Measurements from ENCODE around the gene GRIPAP1. TPM values are rescaled to one million over a fixed set of nuclear protein-coding genes. Genes with fewer than 3 reads are reported as not detected.

GRIPAP1 gene
- total RNA-seq, 1 donor from 2014 or later, result 15.0 TPM

GRCh38 chrX:48974033-48974432 is 28.0 kb downstream of the GRIPAP1 start:
- no peak for TF ChIP-seq CTCF (IDR thresholded peaks at IDR 0.05)
- Histone ChIP-seq H3K27me3 (no peaks in the 10 kb centered on the region), H3K4me1 (no peaks in the 10 kb centered on the region), H3K36me3 (peaks cover 12 to 15% of the 10 kb centered on the region in 2 donors), H3K4me3 (no peak overlapping the region), H3K9me3 (no peaks in the 10 kb centered on the region), H3K27ac (no peak overlapping the region)
- intact Hi-C loops (cut with DNase I), result loop anchor here (10.0 kb wide), 1 partner anchor 131 kb away; no protein-coding TSS in a partner anchor
- DNase-seq (ENCODE audit: low spot score in 2 of 2), result no peak

GRCh38 chrX:48972220-48973164 is 29.6 kb downstream of the GRIPAP1 start:
- DNase-seq (ENCODE audit: low spot score in 2 of 2), result peak in 1 of 2 donors; percentile 67
- Histone ChIP-seq H3K27ac (peak overlapping the region; percentile 62 to 65), H3K4me3 (peak overlapping the region; percentile 43 to 67), H3K27me3 (no peaks in the 10 kb centered on the region), H3K9me3 (no peaks in the 10 kb centered on the region), H3K4me1 (no peaks in the 10 kb centered on the region), H3K36me3 (peaks cover 8 to 12% of the 10 kb centered on the region in 2 donors)
- peak; percentile 18 to 44 (median 25) for TF ChIP-seq CTCF (IDR thresholded peaks at IDR 0.05)
- intact Hi-C loops (cut with DNase I), result loop anchor here (10.0 kb wide), 1 partner anchor 132 kb away; no protein-coding TSS in a partner anchor

GRCh38 chrX:48971249-48972219 is 30.5 kb downstream of the GRIPAP1 start, which contains the start of gene KCND1:
TSS of gene KCND1 (minus strand) at chrX:48971844. CDS start at chrX:48970271, 1,573 bp downstream.
- Histone ChIP-seq H3K4me3 (peak within 1 kb of the TSS; percentile 43 to 67), H3K4me1 (no peaks in the 10 kb centered on the region), H3K9me3 (no peaks in the 10 kb centered on the region), H3K36me3 (peaks cover 6 to 8% of the 10 kb centered on the region in 2 donors), H3K27me3 (no peaks in the 10 kb centered on the region), H3K27ac (peak within 1 kb of the TSS; percentile 62 to 65)
- intact Hi-C loops (cut with DNase I), result loop anchor here (10.0 kb wide), 1 partner anchor 133 kb away; no protein-coding TSS in a partner anchor
- TF ChIP-seq CTCF (IDR thresholded peaks at IDR 0.05), result no peak
- DNase-seq (ENCODE audit: low spot score in 2 of 2), result peak; percentile 14 to 81

GRCh38 chrX:48969471-48969870 is 32.6 kb downstream of the GRIPAP1 start:
- intact Hi-C loops (cut with DNase I), result no loop called here
- DNase-seq (ENCODE audit: low spot score in 2 of 2), result no peak

More at GRCh38 chrX:48969471-48969870, 32.6 kb downstream of the GRIPAP1 start:
- Histone ChIP-seq H3K27ac (no peak overlapping the region), H3K4me3 (no peak overlapping the region), H3K9me3 (no peaks in the 10 kb centered on the region), H3K4me1 (no peaks in the 10 kb centered on the region), H3K27me3 (no peaks in the 10 kb centered on the region), H3K36me3 (no peaks in the 10 kb centered on the region)
- TF ChIP-seq CTCF (IDR thresholded peaks at IDR 0.05), result no peak

All from ascending aorta (tissue), 2 donors.